GM12878 (cell line): ENCODE results near the gene TBX4. TPM values are rescaled to one million over a fixed set of nuclear protein-coding genes. Genes with fewer than 3 reads are reported as not detected.

Source experiments
- ATAC-seq: fragments of 200-7000 bp; cut with Tn5 transposase; 3 replicates; pipeline ENCODE4 v1.9.1; 2020; ENCODE audit warnings: mild to moderate bottlenecking, moderate library complexity
- BruUV-seq: library from RNA; stranded (reverse); fragments of 400-500 nt; replicated peaks from 2 replicates; lab custom pipeline; 2021; lab: Mats Ljungman, UMichigan
- CTCF ChIA-PET: fragments of 300-600 bp; sonication (Branson Sonifier 250); formaldehyde crosslinking; extraction: SDS; loops from one replicate; lab custom pipeline; 2021; ENCODE audit warnings: inconsistent platforms; lab: Yijun Ruan, JAX
- POLR2A ChIA-PET: fragments of 350-600 bp; formaldehyde crosslinking; extraction: SDS; loops from one replicate; lab custom pipeline; 2021; ENCODE audit warnings: inconsistent platforms; lab: Charles Lee
- RAD21 ChIA-PET: fragments of 300-600 bp; sonication (Branson Sonifier 250); formaldehyde crosslinking; loops from one replicate; lab custom pipeline; 2023; ENCODE audit warnings: antibody characterized with exemption; ENCODE audit not compliant: unreplicated experiment; lab: Charles Lee
- SMC1A ChIA-PET: fragments of 300-600 bp; sonication (Branson Sonifier 250); formaldehyde crosslinking; loops from one replicate; lab custom pipeline; 2023; ENCODE audit not compliant: unreplicated experiment, uncharacterized antibody; lab: Charles Lee
- DNase-seq: peaks from one replicate; pipeline ENCODE4 v3.0.0-alpha.2; 2011; ENCODE audit warnings: low read depth, low spot score
- FAIRE-seq: peaks from 3 replicates; lab custom pipeline; 2011; peaks lifted over from hg19 to GRCh38; lab: Jason Lieb, UNC
- H2AFZ ChIP-seq: 2 replicates; pipeline ENCODE4 v1.6.0; 2011; ENCODE audit warnings: low read depth, low read length, control low read depth; ENCODE audit not compliant: control insufficient read depth
- H3K27ac ChIP-seq: 2 replicates; pipeline ENCODE4 v1.5.1; 2011; ENCODE audit warnings: control low read depth; ENCODE audit not compliant: control insufficient read depth, insufficient read depth
- H3K27me3 ChIP-seq, 2 experiments: replicated peaks in 1 of 2; 2 replicates each; pipeline versions ENCODE4 v1.6.0 to v1.6.1; 2011; ENCODE audit warnings: low read length in 1 of 2; ENCODE audit not compliant: control insufficient read depth in 2 of 2, insufficient read depth in 2 of 2
- H3K36me3 ChIP-seq, 2 experiments: 2 replicates each; pipeline ENCODE4 v1.5.1; 2011; ENCODE audit warnings: low read length in 1 of 2; ENCODE audit not compliant: control insufficient read depth in 2 of 2, insufficient read depth in 2 of 2
- H3K4me1 ChIP-seq: 2 replicates; pipeline ENCODE4 v1.6.1; 2011; ENCODE audit warnings: mild to moderate bottlenecking, low read length, moderate library complexity, mixed read lengths; ENCODE audit not compliant: control insufficient read depth, insufficient read depth
- H3K4me2 ChIP-seq: 2 replicates; pipeline ENCODE4 v1.6.0; 2011; ENCODE audit warnings: control low read depth; ENCODE audit not compliant: control insufficient read depth, insufficient read depth
- H3K4me3 ChIP-seq: fragments of 200-600 bp; sonication (generic); 2 replicates; pipeline ENCODE4 v1.5.1; 2016
- H3K79me2 ChIP-seq: 2 replicates; pipeline ENCODE4 v1.6.0; 2011; ENCODE audit warnings: low read length; ENCODE audit not compliant: control insufficient read depth, insufficient read depth
- H3K9ac ChIP-seq: 2 replicates; pipeline ENCODE4 v1.8.0; 2011; ENCODE audit warnings: low read length, control low read depth, mixed read lengths; ENCODE audit not compliant: control insufficient read depth, insufficient read depth
- H3K9me3 ChIP-seq: replicated peaks from 3 replicates; pipeline ENCODE4 v1.5.1; 2011; ENCODE audit warnings: mild to moderate bottlenecking, low read length; ENCODE audit not compliant: control insufficient read depth, insufficient read depth
- H4K20me1 ChIP-seq: 2 replicates; pipeline ENCODE4 v1.6.0; 2011; ENCODE audit not compliant: control insufficient read depth, insufficient read depth
- ETV6 ChIP-seq, 2 experiments: fragments of 450-650 bp in 1 of 2; IDR thresholded peaks in 1 of 2; conservative IDR thresholded peaks in 1 of 2; 2 replicates each; pipeline ENCODE4 v1.6.1; 2014; ENCODE audit warnings: antibody characterized with exemption in 1 of 2, borderline replicate concordance in 1 of 2, low read depth in 1 of 2, mild to moderate bottlenecking in 1 of 2, moderate library complexity in 1 of 2
- GABPA ChIP-seq: IDR thresholded peaks from 2 replicates; pipeline ENCODE4 v1.6.1; 2014; ENCODE audit warnings: antibody characterized with exemption, low read depth, mild to moderate bottlenecking, inconsistent platforms
- GATAD2B ChIP-seq: fragments of 450-650 bp; conservative IDR thresholded peaks from 2 replicates; pipeline ENCODE4 v1.6.1; 2017; ENCODE audit warnings: low read depth, mild to moderate bottlenecking, moderate library complexity
- NBN ChIP-seq: fragments of 450-650 bp; IDR thresholded peaks from 2 replicates; pipeline ENCODE4 v1.6.1; 2016
- NFXL1 ChIP-seq: fragments of 450-650 bp; IDR thresholded peaks from 2 replicates; pipeline ENCODE4 v1.6.1; 2017; ENCODE audit warnings: antibody characterized with exemption, mild to moderate bottlenecking, borderline replicate concordance
- SIN3A ChIP-seq: IDR thresholded peaks from 2 replicates; pipeline ENCODE4 v1.6.1; 2012; ENCODE audit warnings: low read depth, low read length, improper control_type of control experiment
- WGBS: methylation state at CpG from one replicate; pipeline ENCODE4 v1.1.6; 2016; ENCODE audit warnings: low lambda C conversion rate; ENCODE audit not compliant: insufficient replicate concordance, insufficient coverage; ENCODE audit errors: missing lambda C conversion rate; 5-methylcytosine and 5-hydroxymethylcytosine counted together
- in situ Hi-C: fragments of 300-500 bp; cut with MboI; formaldehyde crosslinking; loops from 9 replicates; pipeline ENCODE4 v1.14.3; 2018; ENCODE audit warnings: mixed read lengths
- intact Hi-C: fragments of 100-400 bp; cut with micrococcal nuclease; formaldehyde crosslinking; loops from one replicate; pipeline ENCODE4 v1.14.2; 2022; ENCODE audit not compliant: unreplicated experiment
- polyA plus RNA-seq, 11 experiments: library from polyadenylated mRNA; depleted of rRNA in 4 of 11; unstranded in 6 of 11; stranded (reverse) in 5 of 11; fragments of >200 nt; fragmentation: Nextera tagmentation in 4 of 11; fragmentation: Illumina TruSeq in 1 of 11; extraction: Ambion mirVana in 4 of 11; extraction: Trizol in 1 of 11; gene quantifications; 1 replicate in 1 of 11; 2 replicates in 10 of 11; pipeline versions ENCODE4 v1.2.1 to v1.2.3, GENCODE V29; 2011 to 2016; ENCODE audit warnings: inconsistent platforms in 2 of 11, missing spikeins in 2 of 11, low read depth in 1 of 11
- total RNA-seq, 4 experiments: library from RNA; depleted of rRNA in 3 of 4; stranded (reverse); fragments of >200 nt in 3 of 4; fragmentation: Illumina TruSeq in 1 of 4; extraction: Trizol in 1 of 4; gene quantifications; 2 replicates each; pipeline versions ENCODE4 v1.2.1 to v1.2.3, GENCODE V29; 2013 to 2021

The TBX4 gene
- total and polyA plus RNA-seq, 10 of the 15 experiments (the other 5 are each of a cell fraction or from before 2014, with no cell fraction given) = 0.01 TPM; not detected in 9

DNA sequence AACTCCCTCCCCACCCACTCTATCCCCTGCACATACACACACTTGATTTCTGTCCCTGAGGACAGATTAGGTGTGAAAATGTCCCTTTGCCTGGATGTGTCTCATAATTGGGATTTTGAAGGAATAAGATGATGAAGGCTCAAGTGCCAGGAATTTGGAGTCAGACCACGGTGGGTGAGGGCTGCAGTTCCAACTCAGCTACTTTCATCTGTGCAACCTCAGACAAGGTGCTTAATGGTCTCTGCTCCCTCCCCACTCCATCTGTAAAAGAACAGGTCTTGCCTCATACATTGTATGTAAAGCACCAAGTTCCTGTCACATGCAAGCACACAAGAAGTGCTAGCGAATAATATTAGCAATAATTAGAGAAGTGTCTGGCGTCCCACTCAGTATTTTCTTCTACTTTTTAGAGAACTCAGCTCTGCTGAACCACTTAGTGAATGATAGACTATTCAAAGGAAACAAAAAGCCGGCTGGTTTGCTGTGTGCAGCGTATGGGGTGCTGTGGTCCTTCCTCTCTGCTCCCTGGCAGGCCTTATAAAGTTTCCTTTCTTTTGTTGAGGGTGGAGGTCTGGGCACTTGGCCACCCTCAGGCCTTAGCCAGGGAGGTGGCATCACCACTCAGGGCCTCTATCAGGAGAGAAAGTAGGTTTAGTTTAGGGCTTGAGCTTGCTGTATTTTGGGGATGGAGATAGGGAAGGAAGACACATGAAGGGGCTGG, 6.4 kb downstream of the TBX4 start:
- Histone ChIP-seq H3K27ac (no peak overlapping the region), H3K9ac (no peak overlapping the region), H3K4me1 (no peaks in the 10 kb centered on the region), H3K4me3 (no peak overlapping the region), H4K20me1 (no peaks in the 10 kb centered on the region), H2AFZ (no peak overlapping the region), H3K9me3 (no peaks in the 10 kb centered on the region), H3K79me2 (no peaks in the 10 kb centered on the region), H3K36me3 (no peaks in the 10 kb centered on the region), H3K27me3 (peaks cover 33 to 42% of the 10 kb centered on the region in 2 experiments), H3K4me2 (no peak overlapping the region)
- SMC1A ChIA-PET = no interaction called here
- WGBS = 2% methylated on average over 5 of the region's 5 CpGs
- no peak for ATAC-seq
- no peak for DNase-seq
- FAIRE-seq = no peak
- in situ Hi-C loops (no loop called here), intact Hi-C loops (no loop called here)
- BruUV-seq = no TSS peak
- RAD21 ChIA-PET = no interaction called here
- POLR2A ChIA-PET = no interaction called here
- TF ChIP-seq SIN3A (no peak), NBN (no peak), ETV6 (conservative IDR thresholded peaks at IDR 0.05 in 1 of 2, IDR thresholded peaks at IDR 0.05 in 1 of 2; ENCODE audit: borderline replicate concordance in 1 of 2, low read depth in 1 of 2) (peak in 1 of 2 experiments; percentile 42; a peak in 1 of 4 replicates), GATAD2B (no peak), NFXL1 (peak; percentile 61), GABPA (no peak)
- CTCF ChIA-PET = interaction anchor here (1.7 kb wide), 1 partner anchor 9 kb away, joined by 4 read pairs; no protein-coding TSS in a partner anchor
